SK-N-SH (cell line): ENCODE results near the gene DNMT3B. TPM values are rescaled to one million over a fixed set of nuclear protein-coding genes. Genes with fewer than 3 reads are reported as not detected.

Source experiments
- CTCF ChIA-PET: fragments of 300-600, 350-600 bp; formaldehyde crosslinking; extraction: SDS; loops from one replicate; lab custom pipeline; 2021; lab: Yijun Ruan, JAX
- POLR2A ChIA-PET: fragments of 350-600 bp; sonication (Branson Sonifier 250); formaldehyde crosslinking; extraction: SDS; loops from one replicate; lab custom pipeline; 2020; ENCODE audit warnings: antibody characterized with exemption, inconsistent platforms; lab: Yijun Ruan, JAX
- DNase-seq: peaks from one replicate; pipeline ENCODE4 v3.0.0; 2012
- H2AFZ ChIP-seq: fragments of 200-600 bp; sonication (generic); 2 replicates; pipeline ENCODE4 v1.8.1; 2016; ENCODE audit warnings: antibody characterized with exemption, mild to moderate bottlenecking, low read depth
- H3F3A ChIP-seq: fragments of 200-600 bp; sonication (generic); replicated peaks from 2 replicates; pipeline ENCODE3; 2016; ENCODE audit warnings: antibody characterized with exemption, mild to moderate bottlenecking; ENCODE audit not compliant: insufficient read depth
- H3K27ac ChIP-seq, 2 experiments: fragments of 200-500 bp in 1 of 2; fragments of 200-600 bp in 1 of 2; sonication (Bioruptor generic) in 1 of 2; sonication (generic), shearing (Covaris generic) in 1 of 2; 2 replicates each; pipeline versions ENCODE4 v1.5.1 to v1.6.1; 2014 to 2016; ENCODE audit warnings: low read depth in 2 of 2, inconsistent platforms in 1 of 2, low read length in 1 of 2, mild to moderate bottlenecking in 1 of 2, mixed read lengths in 1 of 2
- H3K27me3 ChIP-seq: fragments of 200-600 bp; sonication (generic), shearing (Covaris generic); 2 replicates; pipeline ENCODE4 v1.6.1; 2016; ENCODE audit warnings: mixed run types; ENCODE audit not compliant: insufficient read depth
- H3K36me3 ChIP-seq, 2 experiments: fragments of 200-500 bp in 1 of 2; fragments of 200-600 bp in 1 of 2; sonication (Bioruptor generic) in 1 of 2; sonication (generic) in 1 of 2; replicated peaks in 1 of 2; 2 replicates each; pipeline versions ENCODE3 to v1.5.1; 2014 to 2016; ENCODE audit warnings: low read length in 1 of 2, mild to moderate bottlenecking in 1 of 2; ENCODE audit not compliant: insufficient read depth in 2 of 2, control insufficient read depth in 1 of 2
- H3K4me1 ChIP-seq, 2 experiments: fragments of 200-500 bp in 1 of 2; fragments of 200-600 bp in 1 of 2; sonication (Bioruptor generic) in 1 of 2; sonication (generic), shearing (Covaris generic) in 1 of 2; 2 replicates each; pipeline versions ENCODE4 v1.5.1 to v1.6.1; 2014 to 2016; ENCODE audit warnings: low read depth in 1 of 2, low read length in 1 of 2, mixed run types in 1 of 2; ENCODE audit not compliant: insufficient read depth in 2 of 2, control insufficient read depth in 1 of 2
- H3K4me2 ChIP-seq: fragments of 200-600 bp; sonication (generic), shearing (Covaris generic); 2 replicates; pipeline ENCODE4 v1.6.1; 2017; ENCODE audit warnings: mixed run types
- H3K4me3 ChIP-seq, 2 experiments: fragments of 200-500 bp in 1 of 2; fragments of 200-600 bp in 1 of 2; sonication (Bioruptor generic) in 1 of 2; sonication (generic), shearing (Covaris generic) in 1 of 2; 2 replicates each; pipeline versions ENCODE4 v1.5.1 to v1.8.1; 2014 to 2016; ENCODE audit warnings: low read depth in 2 of 2, inconsistent platforms in 1 of 2, low read length in 1 of 2, mild to moderate bottlenecking in 1 of 2, mixed read lengths in 1 of 2, moderate library complexity in 1 of 2
- H3K79me2 ChIP-seq: fragments of 200-600 bp; sonication (generic); 2 replicates; pipeline ENCODE4 v1.8.1; 2017; ENCODE audit warnings: mild to moderate bottlenecking; ENCODE audit not compliant: insufficient read depth
- H3K9ac ChIP-seq: fragments of 200-600 bp; sonication (generic); 2 replicates; pipeline ENCODE4 v1.6.1; 2017; ENCODE audit warnings: mixed run types
- H3K9me2 ChIP-seq: fragments of 200-600 bp; sonication (generic); 2 replicates; pipeline ENCODE4 v1.6.1; 2017; ENCODE audit warnings: mixed run types
- H3K9me3 ChIP-seq: fragments of 200-600 bp; sonication (generic); 2 replicates; pipeline ENCODE4 v1.6.1; 2017; ENCODE audit warnings: mixed run types, mild to moderate bottlenecking, moderate library complexity
- H4K20me1 ChIP-seq: fragments of 200-600 bp; sonication (generic); 2 replicates; pipeline ENCODE4 v1.6.1; 2017; ENCODE audit warnings: mild to moderate bottlenecking, mixed run types; ENCODE audit not compliant: insufficient read depth
- EZH2phosphoT487 ChIP-seq: fragments of 200-600 bp; sonication (generic); IDR thresholded peaks from 2 replicates; pipeline ENCODE4 v1.6.1; 2017; ENCODE audit warnings: low read depth, mixed run types, mild to moderate bottlenecking, antibody characterized with exemption, moderate library complexity, borderline replicate concordance
- FOXJ3 ChIP-seq: sonication (generic); formaldehyde crosslinking; IDR thresholded peaks from 2 replicates; pipeline ENCODE4 v1.5.1; 2020; ENCODE audit warnings: mild to moderate bottlenecking, missing genetic modification reagents
- GABPA ChIP-seq: IDR thresholded peaks from 2 replicates; pipeline ENCODE4 v1.4.0; 2012; ENCODE audit warnings: low read depth, mild to moderate bottlenecking
- GATA2 ChIP-seq: sonication (generic); formaldehyde crosslinking; IDR thresholded peaks from 2 replicates; pipeline ENCODE4 v1.5.0; 2020; ENCODE audit warnings: mild to moderate bottlenecking, missing genetic modification reagents
- MEF2A ChIP-seq: IDR thresholded peaks from 2 replicates; pipeline ENCODE4 v1.4.0; 2012; ENCODE audit warnings: low read depth, borderline replicate concordance
- MXI1 ChIP-seq: IDR thresholded peaks from 2 replicates; pipeline ENCODE4 v1.6.1; 2012; ENCODE audit warnings: mild to moderate bottlenecking, low read depth, low read length, improper control_type of control experiment
- POLR2AphosphoS5 ChIP-seq: IDR thresholded peaks from 2 replicates; pipeline ENCODE4 v1.6.1; 2012; ENCODE audit warnings: low read depth, low read length
- RFX5 ChIP-seq: IDR thresholded peaks from 2 replicates; pipeline ENCODE4 v1.6.1; 2012; ENCODE audit warnings: mild to moderate bottlenecking, improper control_type of control experiment, low read length
- SMC3 ChIP-seq: IDR thresholded peaks from 2 replicates; pipeline ENCODE4 v1.6.1; 2012; ENCODE audit warnings: low read depth, low read length, improper control_type of control experiment
- TAF1 ChIP-seq: IDR thresholded peaks from 2 replicates; pipeline ENCODE4 v1.6.1; 2012; ENCODE audit warnings: low read depth, mild to moderate bottlenecking, low read length, moderate library complexity, borderline replicate concordance
- TEAD4 ChIP-seq: IDR thresholded peaks from 2 replicates; pipeline ENCODE4 v1.4.0; 2012; ENCODE audit warnings: mild to moderate bottlenecking, borderline replicate concordance; ENCODE audit not compliant: insufficient read depth
- YY1 ChIP-seq: IDR thresholded peaks from 2 replicates; pipeline ENCODE4 v1.4.0; 2012; ENCODE audit warnings: low read depth, mild to moderate bottlenecking
- WGBS: methylation state at CpG from one replicate; pipeline ENCODE4 v1.1.6; 2017; ENCODE audit warnings: low lambda C conversion rate; 5-methylcytosine and 5-hydroxymethylcytosine counted together
- polyA plus RNA-seq, 3 experiments: library from polyadenylated mRNA; depleted of rRNA; stranded (reverse); fragments of >200 nt; gene quantifications; 2 replicates each; pipeline ENCODE4 v1.2.3, GENCODE V29; 2012
- TF ChIP-seq, protein P1 (sequence below): IDR thresholded peaks from 2 replicates; pipeline ENCODE4 v1.4.0; 2012; ENCODE audit warnings: low read depth, borderline replicate concordance
- TF ChIP-seq, protein P2 (sequence below): IDR thresholded peaks from 2 replicates; pipeline ENCODE4 v1.6.1; 2012; ENCODE audit warnings: mild to moderate bottlenecking, low read depth, low read length, moderate library complexity

The DNMT3B gene
- polyA plus RNA-seq, 1 of the 3 experiments (the other 2 are of a cell fraction), result 2.2 TPM

GRCh38 chr20:32841174-32841573 is 79.0 kb downstream of the DNMT3B start:
- Histone ChIP-seq H4K20me1 (peaks cover 41% of the 10 kb centered on the region), H3K9me3 (no peaks in the 10 kb centered on the region), H3K9ac (no peak overlapping the region), H3K9me2 (no peaks in the 10 kb centered on the region), H3F3A (no peaks in the 10 kb centered on the region), H3K4me3 (no peak overlapping the region), H3K4me1 (peaks cover 0 to 3% of the 10 kb centered on the region in 2 experiments; a peak in 1 of 4 replicates), H3K79me2 (peaks cover 75% of the 10 kb centered on the region), H2AFZ (no peak overlapping the region), H3K27me3 (no peaks in the 10 kb centered on the region), H3K4me2 (no peak overlapping the region), H3K36me3 (peaks cover 54 to 61% of the 10 kb centered on the region in 2 experiments), H3K27ac (no peak overlapping the region)
- DNase-seq, result no peak
- ChIA-PET CTCF (no interaction called here), POLR2A (no interaction called here)
- WGBS, result 94% methylated on average over 9 of the region's 9 CpGs
- TF ChIP-seq GABPA (no peak), TAF1 (no peak), SMC3 (no peak), EZH2phosphoT487 (no peak), POLR2AphosphoS5 (no peak), GATA2 (CRISPR knock-in tag) (no peak), YY1 (no peak), FOXJ3 (CRISPR knock-in tag) (no peak), MXI1 (no peak), RFX5 (no peak), MEF2A (no peak), TEAD4 (no peak)
- TF ChIP-seq, protein P1, sequence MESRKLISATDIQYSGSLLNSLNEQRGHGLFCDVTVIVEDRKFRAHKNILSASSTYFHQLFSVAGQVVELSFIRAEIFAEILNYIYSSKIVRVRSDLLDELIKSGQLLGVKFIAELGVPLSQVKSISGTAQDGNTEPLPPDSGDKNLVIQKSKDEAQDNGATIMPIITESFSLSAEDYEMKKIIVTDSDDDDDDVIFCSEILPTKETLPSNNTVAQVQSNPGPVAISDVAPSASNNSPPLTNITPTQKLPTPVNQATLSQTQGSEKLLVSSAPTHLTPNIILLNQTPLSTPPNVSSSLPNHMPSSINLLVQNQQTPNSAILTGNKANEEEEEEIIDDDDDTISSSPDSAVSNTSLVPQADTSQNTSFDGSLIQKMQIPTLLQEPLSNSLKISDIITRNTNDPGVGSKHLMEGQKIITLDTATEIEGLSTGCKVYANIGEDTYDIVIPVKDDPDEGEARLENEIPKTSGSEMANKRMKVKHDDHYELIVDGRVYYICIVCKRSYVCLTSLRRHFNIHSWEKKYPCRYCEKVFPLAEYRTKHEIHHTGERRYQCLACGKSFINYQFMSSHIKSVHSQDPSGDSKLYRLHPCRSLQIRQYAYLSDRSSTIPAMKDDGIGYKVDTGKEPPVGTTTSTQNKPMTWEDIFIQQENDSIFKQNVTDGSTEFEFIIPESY, result no peak
- TF ChIP-seq, protein P2, sequence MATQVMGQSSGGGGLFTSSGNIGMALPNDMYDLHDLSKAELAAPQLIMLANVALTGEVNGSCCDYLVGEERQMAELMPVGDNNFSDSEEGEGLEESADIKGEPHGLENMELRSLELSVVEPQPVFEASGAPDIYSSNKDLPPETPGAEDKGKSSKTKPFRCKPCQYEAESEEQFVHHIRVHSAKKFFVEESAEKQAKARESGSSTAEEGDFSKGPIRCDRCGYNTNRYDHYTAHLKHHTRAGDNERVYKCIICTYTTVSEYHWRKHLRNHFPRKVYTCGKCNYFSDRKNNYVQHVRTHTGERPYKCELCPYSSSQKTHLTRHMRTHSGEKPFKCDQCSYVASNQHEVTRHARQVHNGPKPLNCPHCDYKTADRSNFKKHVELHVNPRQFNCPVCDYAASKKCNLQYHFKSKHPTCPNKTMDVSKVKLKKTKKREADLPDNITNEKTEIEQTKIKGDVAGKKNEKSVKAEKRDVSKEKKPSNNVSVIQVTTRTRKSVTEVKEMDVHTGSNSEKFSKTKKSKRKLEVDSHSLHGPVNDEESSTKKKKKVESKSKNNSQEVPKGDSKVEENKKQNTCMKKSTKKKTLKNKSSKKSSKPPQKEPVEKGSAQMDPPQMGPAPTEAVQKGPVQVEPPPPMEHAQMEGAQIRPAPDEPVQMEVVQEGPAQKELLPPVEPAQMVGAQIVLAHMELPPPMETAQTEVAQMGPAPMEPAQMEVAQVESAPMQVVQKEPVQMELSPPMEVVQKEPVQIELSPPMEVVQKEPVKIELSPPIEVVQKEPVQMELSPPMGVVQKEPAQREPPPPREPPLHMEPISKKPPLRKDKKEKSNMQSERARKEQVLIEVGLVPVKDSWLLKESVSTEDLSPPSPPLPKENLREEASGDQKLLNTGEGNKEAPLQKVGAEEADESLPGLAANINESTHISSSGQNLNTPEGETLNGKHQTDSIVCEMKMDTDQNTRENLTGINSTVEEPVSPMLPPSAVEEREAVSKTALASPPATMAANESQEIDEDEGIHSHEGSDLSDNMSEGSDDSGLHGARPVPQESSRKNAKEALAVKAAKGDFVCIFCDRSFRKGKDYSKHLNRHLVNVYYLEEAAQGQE, result no peak
